ENCODE measurements around the gene PEX13.

The PEX13 gene

DNA sequence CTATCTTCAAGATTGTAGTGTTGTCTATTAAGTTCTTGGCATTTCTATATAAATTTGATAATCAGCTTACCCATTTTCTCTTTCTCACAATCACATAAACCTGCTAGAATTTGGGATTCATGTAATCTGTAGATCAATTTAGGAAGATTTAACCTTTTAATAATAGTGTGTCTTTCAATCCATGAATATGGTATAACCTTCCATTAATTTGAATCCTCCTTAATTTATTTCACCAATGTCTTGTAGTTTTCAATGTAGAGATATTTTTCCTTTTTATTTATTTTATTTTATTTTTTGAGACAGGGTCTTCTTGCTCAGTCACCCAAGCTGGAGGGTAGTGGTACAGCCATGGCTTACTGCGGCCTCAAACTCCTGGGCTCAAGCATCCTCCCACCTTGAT is 68.4 kb downstream of the PEX13 start:
- DNase-seq: no peak

DNA sequence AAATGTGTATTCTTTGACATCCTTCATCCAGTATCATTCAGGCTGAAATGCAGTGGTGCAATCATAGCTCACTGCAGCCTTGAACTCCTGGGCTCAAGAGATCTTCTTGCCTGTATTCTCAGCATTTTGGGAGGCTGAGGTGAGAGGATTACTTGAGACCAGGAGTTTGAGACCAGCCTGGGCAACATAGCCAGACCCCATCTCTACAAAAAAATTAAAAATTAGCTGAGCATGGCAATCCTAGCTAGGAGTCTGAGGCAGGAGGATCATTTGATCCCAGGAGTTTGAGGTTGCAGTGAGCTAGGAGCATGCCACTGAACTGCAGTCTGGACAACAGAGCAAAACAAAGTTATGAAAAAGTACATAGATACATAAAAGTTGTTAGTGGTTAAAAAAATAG is 72.3 kb downstream of the PEX13 start:
- DNase-seq: no peak

DNA sequence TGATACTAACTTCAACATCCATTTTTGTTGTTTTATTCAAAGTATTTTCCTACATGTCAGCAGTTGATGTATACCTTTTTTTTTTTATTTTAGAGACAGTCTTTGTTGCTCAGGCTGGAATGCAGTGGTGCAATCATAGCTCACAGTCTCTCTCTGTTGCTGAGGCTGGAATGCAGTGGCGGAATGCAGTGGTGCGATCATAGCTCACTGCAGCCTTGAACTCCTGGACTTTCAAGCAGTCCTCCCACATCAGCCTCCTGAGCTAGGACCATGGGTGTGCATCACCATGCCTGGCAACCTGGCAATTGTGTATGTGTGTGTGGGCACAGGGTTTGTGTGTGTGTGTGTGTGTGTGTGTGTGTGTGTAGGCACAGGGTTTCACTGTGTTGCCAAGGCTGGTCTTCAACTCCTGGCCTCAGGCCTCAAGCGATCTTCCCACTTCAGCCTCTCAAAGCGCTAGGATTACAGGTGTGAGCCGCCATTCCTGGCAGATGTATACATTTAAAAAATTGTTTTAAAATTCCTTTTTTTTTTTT is 72.9 kb downstream of the PEX13 start:
- no peak for DNase-seq

DNA sequence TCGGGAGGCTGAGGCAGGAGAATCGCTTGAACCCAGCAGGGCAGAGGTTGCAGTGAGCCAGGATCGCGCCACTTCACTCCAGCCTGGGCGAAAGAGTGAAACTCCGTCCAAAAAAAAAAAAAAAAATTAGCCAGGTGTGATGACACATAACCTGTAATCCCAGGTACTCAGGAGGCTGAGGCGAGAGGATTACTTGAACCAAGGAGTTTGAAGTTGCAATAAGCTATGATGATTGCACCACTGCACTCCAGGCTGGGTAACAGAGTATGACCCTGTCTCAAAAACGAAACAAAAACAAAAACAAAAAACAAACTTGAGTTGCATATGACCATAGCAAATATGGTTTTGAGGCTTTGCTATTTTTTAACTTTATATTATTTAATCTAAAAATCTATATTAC is 74.0 kb downstream of the PEX13 start:
- DNase-seq: no peak

DNA sequence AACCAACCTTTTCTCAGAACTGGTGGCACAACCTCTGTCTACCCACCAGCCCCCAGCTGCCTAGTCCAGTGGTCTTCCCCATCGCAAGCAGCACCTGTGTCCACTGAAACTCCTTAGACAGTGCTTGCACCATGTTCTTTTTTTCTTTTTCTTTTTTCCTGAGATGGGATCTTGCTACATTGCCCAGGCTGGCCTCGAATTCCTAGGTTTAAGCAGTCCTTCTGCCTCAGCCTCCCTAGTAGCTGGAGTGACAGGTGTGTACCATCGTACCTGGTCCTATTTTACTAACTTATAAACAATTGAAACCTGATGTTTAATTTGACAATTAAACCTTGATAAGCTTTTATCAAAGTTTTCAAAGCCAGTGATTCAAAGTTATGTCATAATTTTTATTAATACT is 78.9 kb downstream of the PEX13 start:
- no peak for DNase-seq

DNA sequence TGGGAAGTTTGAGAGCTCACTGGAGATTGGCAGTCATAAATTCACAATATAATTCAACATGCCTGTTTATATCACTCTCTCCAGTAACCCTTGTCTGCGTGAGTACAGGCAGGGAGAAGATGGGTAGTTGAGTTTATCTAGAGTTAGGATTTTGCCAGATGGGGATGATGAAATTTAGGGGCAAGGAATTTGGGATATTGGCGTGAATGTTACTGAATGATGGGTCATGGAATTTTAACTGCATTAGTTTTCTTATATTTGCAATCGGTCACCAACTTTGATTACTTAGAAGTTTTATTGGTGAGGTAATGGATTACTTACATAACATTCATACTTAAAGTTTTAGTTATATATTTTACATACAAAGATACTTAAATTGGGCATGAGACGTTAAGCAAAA is 83.3 kb downstream of the PEX13 start:
- no peak for DNase-seq
